ENCODE measurements around the gene INO80.

GRCh38 chr15:41085029-41085428 lies 31.1 kb downstream of the INO80 start:
- TF ChIP-seq POLR2AphosphoS5 (IDR thresholded peaks at IDR 0.05) (no peak), CTCF (IDR thresholded peaks at IDR 0.05) (no peak), POLR2A (IDR thresholded peaks at IDR 0.05) (no peak)

Measured in breast epithelium (tissue), 3 donors.